Small intestine (tissue), 7 donors: ENCODE measurements around the gene STRADA. TPM values are rescaled to one million over a fixed set of nuclear protein-coding genes. Genes with fewer than 3 reads are reported as not detected.
A peak's percentile ranks its signal among the peaks of the same experiment; 100 is the strongest.

Experiments used
- DNase-seq, 2 donors: peaks; one replicate each; pipeline versions ENCODE4 v3.0.0 to v3.0.0-alpha.2; 2013
- FAIRE-seq: peaks from 2 replicates; lab custom pipeline; 2012; peaks lifted over from hg19 to GRCh38; lab: Jason Lieb, UNC
- H3K27ac ChIP-seq, 3 donors: one replicate each; pipeline ENCODE4 v1.5.1; 2013; ENCODE audit warnings: low read length in 2 of 3, mild to moderate bottlenecking in 2 of 3, control low read depth in 1 of 3, inconsistent platforms in 1 of 3, low read depth in 1 of 3, moderate library complexity in 1 of 3
- H3K27me3 ChIP-seq, 3 donors: one replicate each; pipeline ENCODE4 v1.6.1; 2013; ENCODE audit warnings: low read length in 3 of 3, inconsistent platforms in 1 of 3; ENCODE audit not compliant: control insufficient read depth in 3 of 3, insufficient read depth in 3 of 3
- H3K36me3 ChIP-seq, 3 donors: one replicate each; pipeline ENCODE4 v1.6.1; 2013; ENCODE audit warnings: low read length in 3 of 3, inconsistent platforms in 1 of 3, low read depth in 1 of 3, mild to moderate bottlenecking in 1 of 3, moderate library complexity in 1 of 3; ENCODE audit not compliant: control insufficient read depth in 3 of 3, insufficient read depth in 2 of 3
- H3K4me1 ChIP-seq, 3 donors: one replicate each; pipeline ENCODE4 v1.6.1; 2013; ENCODE audit warnings: low read length in 2 of 3, inconsistent platforms in 1 of 3, low read depth in 1 of 3, mild to moderate bottlenecking in 1 of 3, moderate library complexity in 1 of 3; ENCODE audit not compliant: control insufficient read depth in 3 of 3, insufficient read depth in 2 of 3
- H3K4me3 ChIP-seq, 3 donors: one replicate each; pipeline ENCODE4 v1.5.1; 2013; ENCODE audit warnings: low read length in 3 of 3, control low read depth in 1 of 3, inconsistent platforms in 1 of 3, low read depth in 1 of 3, mild to moderate bottlenecking in 1 of 3, moderate library complexity in 1 of 3
- H3K9me3 ChIP-seq, 2 donors: one replicate each; pipeline ENCODE4 v1.6.1; 2013; ENCODE audit warnings: low read depth in 1 of 2, low read length in 1 of 2; ENCODE audit not compliant: control insufficient read depth in 2 of 2, insufficient read depth in 1 of 2
- WGBS, 3 donors: extraction: QIAGEN DNeasy Blood & Tissue Kit; methylation state at CpG; one replicate each; pipeline ENCODE4 v1.1.7; 2013; 5-methylcytosine and 5-hydroxymethylcytosine counted together
- polyA plus RNA-seq, 4 donors: library from polyadenylated mRNA; stranded (reverse) in 3 of 4; unstranded in 1 of 4; fragments of 200-250 nt in 3 of 4; fragments of 120-200 nt in 1 of 4; gene quantifications; one replicate each; pipeline versions ENCODE4 v1.2.1 to v1.2.3, GENCODE V29; 2013
- donor health status: healthy with polysubstance abuse.
- donor health status: control.
- donor health status: control.
- donor health status: Bipolar disorder and iron deficiency.
- donor health status: healthy.

STRADA gene
- polyA plus RNA-seq, 4 donors: 8.1 to 35.2 (median 13.3) TPM

DNA sequence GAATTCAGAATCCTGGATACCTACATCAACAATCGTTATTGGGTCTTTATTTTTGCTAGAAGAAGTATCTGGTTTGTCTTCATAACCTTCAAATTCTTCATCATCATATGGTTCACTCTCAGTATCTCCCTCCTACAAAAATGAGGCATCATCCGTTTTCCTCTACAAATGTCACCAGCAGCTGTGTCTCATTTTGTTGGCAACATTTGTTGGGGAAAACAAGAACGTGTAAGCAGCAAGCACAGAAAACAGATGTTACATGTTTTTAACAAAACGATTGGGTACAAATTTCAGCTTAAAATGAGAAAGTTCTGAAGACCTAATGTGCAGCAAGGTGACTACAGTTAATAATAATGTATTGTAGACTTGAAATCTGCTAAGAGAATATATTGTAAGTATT lies 23.1 kb upstream of the STRADA start:
- Histone ChIP-seq H3K36me3 (peaks cover 7 to 24% (median 10%) of the 10 kb centered on the region in 3 donors), H3K27ac (no peak overlapping the region), H3K4me3 (no peak overlapping the region), H3K27me3 (no peaks in the 10 kb centered on the region), H3K4me1 (peaks cover 0 to 8% (median 3%) of the 10 kb centered on the region in 3 donors), H3K9me3 (no peaks in the 10 kb centered on the region)
- DNase-seq: no peak
- WGBS, 3 donors: 70 to 80% (median 79%) methylated on average over 4 of the region's 4 CpGs
- no peak for FAIRE-seq

DNA sequence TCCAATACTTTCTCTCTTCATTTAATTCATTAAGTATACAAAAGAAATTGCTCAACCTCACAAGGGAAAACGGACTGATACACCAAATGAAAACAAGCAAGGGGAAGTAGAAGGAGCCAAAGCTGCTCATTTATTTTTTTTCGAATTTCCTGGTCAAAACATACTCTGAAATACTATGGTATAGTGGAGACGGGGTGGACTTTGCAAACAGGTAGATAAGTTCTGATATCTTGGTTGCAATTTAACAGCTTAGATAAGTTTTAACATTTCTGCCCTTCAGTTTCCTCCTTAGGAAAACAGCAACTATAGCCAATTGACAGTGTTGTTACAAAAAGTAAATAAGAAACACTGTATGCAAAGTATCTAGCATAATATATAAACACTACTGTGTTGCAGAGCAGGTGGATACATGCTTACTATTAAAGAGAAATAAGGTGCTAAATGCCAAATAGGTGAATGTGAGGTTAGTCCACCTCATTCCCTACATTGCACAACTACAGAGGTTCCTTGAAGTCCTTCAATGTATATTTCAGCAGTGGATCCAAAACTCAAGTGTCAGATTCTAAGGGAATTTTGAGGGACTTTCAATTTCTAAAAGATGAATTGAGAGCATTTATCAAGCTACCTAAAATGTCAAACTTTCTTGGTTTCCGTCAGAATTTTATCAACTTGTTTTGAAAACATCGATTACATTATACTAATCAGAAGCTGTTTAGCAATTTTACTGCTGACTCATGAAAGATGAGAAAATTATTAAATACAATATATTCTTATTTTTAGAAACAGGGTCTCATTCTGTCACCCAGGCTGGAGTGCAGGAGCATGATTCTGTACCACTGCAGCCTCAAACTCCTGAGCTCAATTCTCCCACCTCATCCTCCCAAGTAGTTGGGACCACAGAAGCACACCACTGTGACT lies 20.8 kb upstream of the STRADA start:
- no peak for FAIRE-seq
- H3K36me3 ChIP-seq: peaks cover 7 to 26% (median 13%) of the 10 kb centered on the region in 3 donors
- peak overlapping the region in 1 of 3 donors; percentile 41 for H3K27ac ChIP-seq

DNA sequence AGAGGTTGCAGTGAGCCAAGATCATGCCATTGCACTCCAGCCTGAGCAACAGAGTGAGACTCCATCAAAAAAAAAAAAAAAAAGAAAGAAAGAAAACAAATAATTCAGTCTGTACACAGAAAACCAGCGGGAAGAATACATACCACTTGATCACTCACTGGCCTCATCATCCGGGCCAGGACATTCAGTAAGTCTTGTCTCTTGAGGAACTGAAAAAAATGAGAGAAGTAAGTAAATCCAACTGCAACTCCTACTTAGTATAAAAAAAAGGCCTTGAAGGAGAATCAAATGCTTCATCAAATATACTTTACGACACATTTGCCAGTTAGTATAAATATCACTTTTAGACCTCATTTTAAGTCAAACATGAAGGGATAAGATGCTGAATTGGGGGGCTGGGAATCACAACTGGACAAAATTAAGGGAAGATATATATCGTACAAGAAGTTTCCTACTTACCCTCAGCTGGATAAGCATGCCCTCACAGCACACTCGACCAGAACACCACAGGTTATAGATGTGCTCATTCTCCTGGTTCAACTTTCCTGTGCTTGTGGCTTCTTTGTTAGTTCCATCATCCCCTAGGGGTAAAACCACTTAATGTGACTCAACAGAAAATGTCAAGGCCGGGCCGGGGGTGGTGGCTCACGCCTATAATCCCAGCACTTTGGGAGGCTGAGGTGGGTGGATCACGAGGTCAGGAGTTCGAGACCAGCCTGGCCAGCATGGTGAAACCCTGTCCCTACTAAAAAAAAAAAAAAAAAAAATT lies 19.4 kb upstream of the STRADA start:
- Histone ChIP-seq H3K27me3 (no peaks in the 10 kb centered on the region), H3K27ac (peak overlapping the region in 1 of 3 donors; percentile 53), H3K4me3 (no peak overlapping the region), H3K36me3 (peaks cover 11 to 34% (median 19%) of the 10 kb centered on the region in 3 donors), H3K9me3 (no peaks in the 10 kb centered on the region), H3K4me1 (peaks cover 0 to 8% (median 0%) of the 10 kb centered on the region in 3 donors)
- WGBS, 3 donors: 74 to 93% (median 90%) methylated on average over 10 of the region's 10 CpGs
- DNase-seq: no peak
- FAIRE-seq: no peak

More for the DNA sequence above, 20.8 kb upstream of the STRADA start:
- Histone ChIP-seq H3K27me3 (no peaks in the 10 kb centered on the region), H3K4me3 (no peak overlapping the region), H3K9me3 (no peaks in the 10 kb centered on the region), H3K4me1 (peaks cover 0 to 8% (median 0%) of the 10 kb centered on the region in 3 donors)
- WGBS, 3 donors: 18 to 51% (median 34%) methylated on average over 5 of the region's 5 CpGs
- DNase-seq: peak; percentile 59 to 67

DNA sequence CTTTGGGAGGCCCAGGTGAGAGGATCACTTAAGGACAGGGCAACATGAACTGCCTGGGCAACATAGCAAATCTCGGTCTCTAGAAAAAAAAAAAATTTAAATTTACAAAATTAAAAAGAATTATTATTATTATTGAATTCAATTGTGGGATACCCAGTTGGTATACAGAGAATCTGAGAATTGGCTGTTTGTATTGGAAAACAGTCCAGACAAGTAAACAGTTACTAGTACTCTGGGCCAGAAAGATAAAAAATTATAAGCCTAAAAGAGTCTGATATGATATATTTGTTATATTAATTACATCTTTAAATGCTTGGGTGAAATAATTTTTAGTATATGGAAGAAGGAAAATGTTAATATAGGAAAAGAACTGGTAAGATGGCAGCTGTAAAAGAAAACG lies 16.8 kb upstream of the STRADA start:
- FAIRE-seq (no peak), DNase-seq (no peak)
- Histone ChIP-seq H3K4me1 (peaks cover 0 to 8% (median 0%) of the 10 kb centered on the region in 3 donors), H3K36me3 (peaks cover 18 to 46% (median 25%) of the 10 kb centered on the region in 3 donors), H3K27ac (no peak overlapping the region), H3K9me3 (no peaks in the 10 kb centered on the region), H3K4me3 (no peak overlapping the region), H3K27me3 (no peaks in the 10 kb centered on the region)
- WGBS, 3 donors: 78 to 86% (median 85%) methylated on average over 2 of the region's 2 CpGs

DNA sequence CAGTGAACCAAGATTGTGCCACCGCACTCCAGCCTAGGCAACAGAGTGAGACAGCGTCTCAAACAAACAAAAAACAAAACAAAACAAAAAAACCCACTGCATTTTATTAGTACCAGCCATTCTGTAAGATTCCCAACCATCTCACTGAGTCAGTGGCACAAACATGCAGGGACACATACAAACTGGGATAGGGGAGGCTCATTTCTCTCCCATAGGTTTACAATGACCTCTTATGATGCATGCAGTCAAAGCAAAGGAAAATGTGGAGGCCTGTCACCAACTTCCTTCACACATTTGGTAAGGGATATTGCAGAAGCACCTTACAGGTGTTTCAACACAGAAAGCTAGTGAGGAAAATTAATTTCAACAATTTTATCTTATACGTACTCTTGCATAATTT lies 12.4 kb upstream of the STRADA start:
- WGBS, 3 donors: 98 to 100% (median 99%) methylated on average over 3 of the region's 3 CpGs
- Histone ChIP-seq H3K4me3 (no peak overlapping the region), H3K27me3 (no peaks in the 10 kb centered on the region), H3K4me1 (peaks cover 0 to 5% (median 0%) of the 10 kb centered on the region in 3 donors), H3K36me3 (peaks cover 19 to 51% (median 27%) of the 10 kb centered on the region in 3 donors), H3K9me3 (no peaks in the 10 kb centered on the region), H3K27ac (no peak overlapping the region)
- DNase-seq: no peak
- no peak for FAIRE-seq

DNA sequence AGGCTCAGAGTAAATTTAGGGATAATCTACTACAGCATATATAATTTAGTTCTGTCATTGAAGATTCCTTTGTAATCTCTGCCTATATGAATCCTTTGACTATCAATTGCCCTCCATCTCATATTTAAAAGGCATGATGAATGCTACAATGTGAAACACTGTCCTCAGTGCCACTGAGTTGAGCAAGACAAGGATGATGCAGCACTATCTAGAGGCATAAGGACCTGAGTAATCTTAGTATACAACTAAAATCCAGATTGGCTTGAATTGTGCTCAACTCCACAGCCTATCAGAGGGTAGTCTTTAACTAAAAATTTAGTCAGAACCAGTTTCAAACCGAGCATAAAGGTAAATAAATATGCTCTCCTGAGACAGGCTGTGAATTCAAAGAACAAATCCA lies 11.6 kb upstream of the STRADA start:
- no peak for FAIRE-seq

DNA sequence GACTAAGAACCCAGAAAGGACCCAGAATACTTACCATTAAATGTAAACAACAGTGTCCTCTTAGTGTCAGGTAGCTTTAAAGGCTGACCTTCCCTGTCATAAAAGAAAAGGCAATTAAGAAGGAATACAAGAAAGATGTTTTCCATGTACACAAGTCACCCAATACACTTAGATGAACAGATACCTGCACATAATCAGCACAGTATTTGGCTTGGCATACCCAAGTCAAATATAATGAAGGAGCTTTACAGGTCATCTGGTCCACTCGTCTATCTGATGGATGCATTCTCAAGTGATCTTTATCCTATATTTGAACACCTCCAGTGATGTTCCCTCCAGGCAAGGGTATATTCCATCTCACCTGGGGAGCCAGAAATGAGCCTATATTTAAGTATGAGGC lies 11.1 kb upstream of the STRADA start:
- H3K36me3 ChIP-seq: peaks cover 21 to 58% (median 23%) of the 10 kb centered on the region in 3 donors
- peaks cover 0 to 5% (median 0%) of the 10 kb centered on the region in 3 donors for H3K4me1 ChIP-seq
- FAIRE-seq (no peak), DNase-seq (no peak)
- H3K27me3 ChIP-seq: no peaks in the 10 kb centered on the region
- no peak overlapping the region for H3K4me3 ChIP-seq
- H3K9me3 ChIP-seq: no peaks in the 10 kb centered on the region
- H3K27ac ChIP-seq: no peak overlapping the region
- WGBS, 3 donors: 85 to 93% (median 86%) methylated on average over 1 of the region's 1 CpG

More for the DNA sequence above, 11.6 kb upstream of the STRADA start:
- no peak overlapping the region for H3K4me3 ChIP-seq
- 84 to 90% (median 87%) methylated on average over 1 of the region's 1 CpG for WGBS, 3 donors
- H3K27me3 ChIP-seq: no peaks in the 10 kb centered on the region
- DNase-seq: no peak
- no peaks in the 10 kb centered on the region for H3K9me3 ChIP-seq
- no peak overlapping the region for H3K27ac ChIP-seq
- peaks cover 19 to 58% (median 27%) of the 10 kb centered on the region in 3 donors for H3K36me3 ChIP-seq
- H3K4me1 ChIP-seq: peaks cover 0 to 5% (median 0%) of the 10 kb centered on the region in 3 donors

DNA sequence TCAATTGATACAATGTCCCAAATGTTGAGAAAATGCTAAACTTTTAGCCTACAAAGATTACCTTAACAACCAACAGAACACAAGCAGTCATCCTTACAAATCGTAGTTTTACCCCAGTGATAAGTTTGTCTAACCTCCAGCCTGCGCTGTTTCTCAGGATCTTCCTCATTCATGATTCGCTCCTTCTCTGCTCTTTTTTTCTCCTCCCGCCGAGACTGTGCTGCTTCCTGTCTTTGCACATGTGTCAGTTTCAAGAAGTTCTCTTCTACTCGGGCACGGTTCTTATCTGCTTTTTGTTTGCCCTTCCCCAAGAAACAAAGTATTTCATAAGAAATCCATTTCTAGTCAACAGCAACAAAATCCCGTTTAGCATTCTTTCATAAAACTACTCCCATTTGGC lies 10.2 kb upstream of the STRADA start:
- Histone ChIP-seq H3K9me3 (no peaks in the 10 kb centered on the region), H3K4me1 (peaks cover 0 to 5% (median 0%) of the 10 kb centered on the region in 3 donors), H3K4me3 (no peak overlapping the region), H3K36me3 (peaks cover 19 to 55% (median 22%) of the 10 kb centered on the region in 3 donors), H3K27me3 (no peaks in the 10 kb centered on the region), H3K27ac (no peak overlapping the region)
- 54 to 84% (median 68%) methylated on average over 8 of the region's 8 CpGs for WGBS, 3 donors
- no peak for FAIRE-seq
- no peak for DNase-seq
